IMR-90 (cell line): Measurements from ENCODE around the gene SBSN. TPM values are rescaled to one million over a fixed set of nuclear protein-coding genes. Genes with fewer than 3 reads are reported as not detected.

Experiments
- ATAC-seq: fragments of 200-7000 bp; cut with Tn5 transposase; 2 replicates; pipeline ENCODE4 v1.9.1; 2020; ENCODE audit warnings: low read depth, mild to moderate bottlenecking, moderate library complexity
- BruUV-seq: library from RNA; stranded (reverse); fragments of 400-500 nt; replicated peaks from 2 replicates; lab custom pipeline; 2021; lab: Mats Ljungman, UMichigan
- CTCF ChIA-PET: fragments of 300-600 bp; formaldehyde crosslinking; extraction: SDS; loops from one replicate; lab custom pipeline; 2021; ENCODE audit warnings: antibody characterized with exemption; lab: Yijun Ruan, JAX
- POLR2A ChIA-PET: fragments of 300-600 bp; sonication (Branson Sonifier 250); formaldehyde crosslinking; loops from one replicate; lab custom pipeline; 2022; ENCODE audit warnings: antibody characterized with exemption; ENCODE audit not compliant: unreplicated experiment; lab: Charles Lee
- DNase-seq: peaks from one replicate; pipeline ENCODE4 v3.0.0; 2013
- H2AFZ ChIP-seq: replicated peaks from 2 replicates; pipeline ENCODE3; 2013; ENCODE audit warnings: low read length, mild to moderate bottlenecking; ENCODE audit not compliant: poor library complexity
- H2AK5ac ChIP-seq: 2 replicates; pipeline ENCODE4 v1.6.1; 2013; ENCODE audit warnings: low read depth, low read length, inconsistent platforms
- H2AK9ac ChIP-seq: replicated peaks from 2 replicates; pipeline ENCODE3; 2013; ENCODE audit warnings: mild to moderate bottlenecking, low read depth, low read length, moderate library complexity; ENCODE audit not compliant: poor library complexity
- H2BK120ac ChIP-seq: 2 replicates; pipeline ENCODE4 v1.6.1; 2013; ENCODE audit warnings: low read depth, low read length, inconsistent platforms
- H2BK15ac ChIP-seq: 3 replicates; pipeline ENCODE4 v1.6.1; 2013; ENCODE audit warnings: low read depth, low read length, inconsistent platforms
- H2BK20ac ChIP-seq: 2 replicates; pipeline ENCODE4 v1.6.1; 2013; ENCODE audit warnings: low read depth, mild to moderate bottlenecking, inconsistent platforms, low read length, moderate library complexity
- H2BK5ac ChIP-seq: 2 replicates; pipeline ENCODE4 v1.6.1; 2013; ENCODE audit warnings: mild to moderate bottlenecking, low read depth, low read length, inconsistent platforms; ENCODE audit not compliant: poor library complexity, severe bottlenecking
- H3K14ac ChIP-seq: replicated peaks from 2 replicates; pipeline ENCODE4 v1.6.1; 2013; ENCODE audit warnings: low read depth, low read length, inconsistent platforms
- H3K18ac ChIP-seq: 2 replicates; pipeline ENCODE4 v1.6.1; 2013; ENCODE audit warnings: low read depth, low read length, control low read depth
- H3K23ac ChIP-seq: 2 replicates; pipeline ENCODE4 v1.6.1; 2013; ENCODE audit warnings: low read depth, low read length, inconsistent platforms
- H3K27ac ChIP-seq: 2 replicates; pipeline ENCODE4 v1.5.1; 2013; ENCODE audit warnings: mild to moderate bottlenecking, control low read depth, low read length; ENCODE audit not compliant: insufficient read depth
- H3K27me3 ChIP-seq: 2 replicates; pipeline ENCODE4 v1.6.1; 2013; ENCODE audit warnings: low read length; ENCODE audit not compliant: control insufficient read depth, insufficient read depth
- H3K36me3 ChIP-seq: 2 replicates; pipeline ENCODE4 v1.6.1; 2013; ENCODE audit warnings: low read length, mixed read lengths; ENCODE audit not compliant: control insufficient read depth, insufficient read depth
- H3K4ac ChIP-seq: 2 replicates; pipeline ENCODE4 v1.6.1; 2013; ENCODE audit warnings: low read depth, low read length, inconsistent platforms
- H3K4me1 ChIP-seq: 2 replicates; pipeline ENCODE4 v1.6.1; 2013; ENCODE audit warnings: low read length, mixed read lengths; ENCODE audit not compliant: control insufficient read depth, insufficient read depth
- H3K4me2 ChIP-seq: 2 replicates; pipeline ENCODE4 v1.6.1; 2013; ENCODE audit warnings: low read depth, mild to moderate bottlenecking, control low read depth, low read length, moderate library complexity
- H3K4me3 ChIP-seq: 2 replicates; pipeline ENCODE4 v1.5.1; 2013; ENCODE audit warnings: low read depth, mild to moderate bottlenecking, control low read depth, low read length, moderate library complexity; ENCODE audit not compliant: insufficient read depth
- H3K56ac ChIP-seq: 2 replicates; pipeline ENCODE4 v1.6.1; 2013; ENCODE audit warnings: low read length, inconsistent platforms; ENCODE audit not compliant: insufficient read depth; ENCODE audit errors: extremely low read depth
- H3K79me1 ChIP-seq, 2 experiments: 2 replicates each; pipeline ENCODE4 v1.6.1; 2013; ENCODE audit warnings: low read length in 2 of 2, inconsistent platforms in 1 of 2, low read depth in 1 of 2
- H3K9ac ChIP-seq: 2 replicates; pipeline ENCODE4 v1.6.1; 2013; ENCODE audit warnings: low read depth, low read length, control low read depth
- H3K9me1 ChIP-seq: 2 replicates; pipeline ENCODE4 v1.6.1; 2013; ENCODE audit warnings: low read length, inconsistent platforms; ENCODE audit not compliant: insufficient read depth
- H3K9me3 ChIP-seq: 2 replicates; pipeline ENCODE4 v1.6.1; 2013; ENCODE audit warnings: low read length; ENCODE audit not compliant: control insufficient read depth, insufficient read depth
- H4K20me1 ChIP-seq: 2 replicates; pipeline ENCODE4 v1.6.1; 2013; ENCODE audit warnings: low read length, inconsistent platforms; ENCODE audit not compliant: insufficient read depth
- H4K5ac ChIP-seq: 2 replicates; pipeline ENCODE4 v1.6.1; 2013; ENCODE audit warnings: mild to moderate bottlenecking, low read depth, low read length, control low read depth
- H4K8ac ChIP-seq, 2 experiments: 2 replicates each; pipeline ENCODE4 v1.6.1; 2013; ENCODE audit warnings: low read depth in 2 of 2, low read length in 2 of 2, control low read depth in 1 of 2, inconsistent platforms in 1 of 2
- H4K91ac ChIP-seq: 2 replicates; pipeline ENCODE4 v1.6.1; 2013; ENCODE audit warnings: low read depth, low read length, inconsistent platforms; ENCODE audit not compliant: insufficient read depth
- BHLHE40 ChIP-seq: fragments of 150-350 bp; IDR thresholded peaks from 2 replicates; pipeline ENCODE4 v1.6.1; 2016; ENCODE audit warnings: mild to moderate bottlenecking, low read depth, low read length
- CEBPB ChIP-seq: IDR thresholded peaks from 2 replicates; pipeline ENCODE4 v1.6.1; 2012; ENCODE audit warnings: low read depth, low read length, improper control_type of control experiment
- CHD1 ChIP-seq: IDR thresholded peaks from 2 replicates; pipeline ENCODE4 v1.6.1; 2012; ENCODE audit warnings: low read depth, low read length, improper control_type of control experiment
- CTCF ChIP-seq: conservative IDR thresholded peaks from 2 replicates; pipeline ENCODE4 v1.5.1; 2012; ENCODE audit warnings: mild to moderate bottlenecking, low read depth, low read length, improper control_type of control experiment
- ELK1 ChIP-seq: fragments of 150-350 bp; IDR thresholded peaks from 2 replicates; pipeline ENCODE4 v1.6.1; 2016; ENCODE audit warnings: low read depth, mild to moderate bottlenecking, low read length, moderate library complexity, borderline replicate concordance
- FOS ChIP-seq: fragments of 150-350 bp; IDR thresholded peaks from 2 replicates; pipeline ENCODE4 v1.6.1; 2016; ENCODE audit warnings: low read depth, low read length
- MAFK ChIP-seq: IDR thresholded peaks from 2 replicates; pipeline ENCODE4 v1.6.1; 2012; ENCODE audit warnings: low read depth, low read length, improper control_type of control experiment
- MAZ ChIP-seq: IDR thresholded peaks from 2 replicates; pipeline ENCODE4 v1.6.1; 2012; ENCODE audit warnings: low read depth, mild to moderate bottlenecking, low read length, improper control_type of control experiment, moderate library complexity, borderline replicate concordance
- MXI1 ChIP-seq: IDR thresholded peaks from 2 replicates; pipeline ENCODE4 v1.6.1; 2012; ENCODE audit warnings: low read depth, mild to moderate bottlenecking, low read length, moderate library complexity, borderline replicate concordance
- NFE2L2 ChIP-seq: fragments of 150-350 bp; IDR thresholded peaks from 2 replicates; pipeline ENCODE4 v1.6.1; 2016; ENCODE audit warnings: low read depth, mild to moderate bottlenecking, low read length
- POLR2A ChIP-seq: IDR thresholded peaks from 2 replicates; pipeline ENCODE4 v1.6.1; 2012; ENCODE audit warnings: mild to moderate bottlenecking, low read depth, low read length
- RAD21 ChIP-seq: IDR thresholded peaks from 2 replicates; pipeline ENCODE4 v1.6.1; 2012; ENCODE audit warnings: low read length, improper control_type of control experiment
- RCOR1 ChIP-seq: IDR thresholded peaks from 2 replicates; pipeline ENCODE4 v1.6.1; 2012; ENCODE audit warnings: mild to moderate bottlenecking, low read length, improper control_type of control experiment; ENCODE audit not compliant: insufficient replicate concordance
- RFX5 ChIP-seq: IDR thresholded peaks from 2 replicates; pipeline ENCODE4 v1.8.0; 2012; ENCODE audit warnings: low read depth, mild to moderate bottlenecking, low read length, moderate library complexity
- SMC3 ChIP-seq: fragments of 150-350 bp; IDR thresholded peaks from 2 replicates; pipeline ENCODE4 v1.6.1; 2016; ENCODE audit warnings: low read depth, mild to moderate bottlenecking, antibody characterized with exemption, low read length, moderate library complexity
- USF2 ChIP-seq: fragments of 150-350 bp; IDR thresholded peaks from 2 replicates; pipeline ENCODE4 v1.6.1; 2017; ENCODE audit warnings: mild to moderate bottlenecking, antibody characterized with exemption, low read length, low read depth
- WGBS, 2 experiments: methylation state at CpG; one replicate each; pipeline versions ENCODE4 v1.1.5 to v1.1.7; 2013; ENCODE audit warnings: missing lambda C conversion rate in 2 of 2; ENCODE audit not compliant: insufficient read length in 1 of 2; ENCODE audit errors: extremely low coverage in 2 of 2; 5-methylcytosine and 5-hydroxymethylcytosine counted together
- dilution Hi-C: fragments of 300-500 bp; cut with HindIII; formaldehyde crosslinking; loops from one replicate; pipeline ENCODE4 v1.14.3; 2018; ENCODE audit warnings: low sequenced_read_pairs; ENCODE audit not compliant: unreplicated experiment
- in situ Hi-C: fragments of 300-500 bp; cut with MboI; formaldehyde crosslinking; loops from 3 replicates; pipeline ENCODE4 v1.14.3; 2019; ENCODE audit warnings: low sequenced_read_pairs, inconsistent platforms, mixed read lengths
- intact Hi-C: fragments of 100-400 bp; cut with micrococcal nuclease; formaldehyde crosslinking; loops from 2 replicates; pipeline ENCODE4 v1.10.0; 2022
- polyA plus RNA-seq, 3 experiments: library from polyadenylated mRNA; depleted of rRNA; stranded (reverse); fragments of >200 nt; gene quantifications; 2 replicates each; pipeline ENCODE4 v1.2.3, GENCODE V29; 2012; ENCODE audit warnings: low replicate concordance in 1 of 3
- total RNA-seq: library from RNA; depleted of rRNA; stranded (reverse); fragments of >200 nt; gene quantifications from 2 replicates; pipeline ENCODE4 v1.2.3, GENCODE V29; 2012

SBSN gene
- total and polyA plus RNA-seq, 2 of the 4 experiments (the other 2 are of a cell fraction): 0.72 to 6.4 TPM

DNA sequence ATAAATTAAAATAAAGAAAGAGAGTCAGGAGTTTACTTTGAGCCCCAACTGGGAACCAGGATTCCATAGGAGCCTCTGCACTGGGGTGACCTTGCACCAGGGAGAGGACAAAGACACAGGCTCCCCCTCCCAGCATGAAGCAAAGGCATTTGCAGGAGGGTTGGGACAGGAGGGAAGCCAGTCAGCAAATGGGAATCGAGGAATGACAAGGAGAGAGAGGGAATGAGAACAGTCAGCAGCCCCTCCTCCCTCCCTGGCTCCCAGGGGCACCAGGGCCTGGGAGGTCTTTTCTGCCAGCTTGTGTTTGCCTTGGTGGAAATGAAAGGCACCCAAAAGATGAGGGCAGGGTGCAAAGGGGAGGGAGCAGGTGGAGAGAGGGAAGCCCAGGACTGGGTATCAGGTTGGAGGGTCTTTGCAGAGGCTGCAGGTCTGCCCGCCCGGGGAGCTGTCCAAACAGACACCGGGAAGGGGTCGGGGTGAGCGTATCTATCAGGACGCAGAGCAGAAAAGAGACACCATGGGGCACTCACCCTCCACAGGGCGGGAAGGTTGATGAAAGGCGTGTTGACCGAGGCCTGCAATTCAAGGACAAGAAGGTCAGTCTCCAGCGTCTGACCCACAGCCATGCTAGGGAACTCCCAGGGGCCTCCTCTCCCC lies 3.8 kb downstream of the SBSN start:
- Histone ChIP-seq H2BK5ac (no peak overlapping the region), H3K27ac (no peak overlapping the region), H3K14ac (no peak overlapping the region), H4K8ac (no peak overlapping the region), H4K20me1 (no peaks in the 10 kb centered on the region), H3K36me3 (no peaks in the 10 kb centered on the region), H3K9ac (no peak overlapping the region), H3K4ac (no peak overlapping the region), H3K18ac (no peak overlapping the region), H3K27me3 (peaks cover 7% of the 10 kb centered on the region), H2BK15ac (no peak overlapping the region), H3K23ac (no peak overlapping the region), H3K4me2 (no peak overlapping the region), H3K79me1 (no peaks in the 10 kb centered on the region), H2AK5ac (no peak overlapping the region), H4K5ac (no peak overlapping the region), H2BK20ac (no peak overlapping the region), H4K91ac (no peak overlapping the region), H3K56ac (no peak overlapping the region), H3K9me3 (no peaks in the 10 kb centered on the region), H3K4me3 (no peak overlapping the region), H3K4me1 (peaks cover 4% of the 10 kb centered on the region), H2BK120ac (no peak overlapping the region), H3K9me1 (peaks cover 14% of the 10 kb centered on the region), H2AK9ac (no peak overlapping the region), H2AFZ (no peak overlapping the region)
- in situ Hi-C loops: no loop called here
- BruUV-seq: no TSS peak
- dilution Hi-C loops: no loop called here
- 50% methylated on average over 5 of the region's 11 CpGs; no CpG with 5 or more reads in 1 of the 2 experiments for WGBS, 2 experiments
- no peak for TF ChIP-seq CEBPB
- TF ChIP-seq POLR2A: no peak
- no peak for TF ChIP-seq RAD21
- TF ChIP-seq USF2: no peak
- no peak for TF ChIP-seq RFX5
- no peak for TF ChIP-seq MXI1
- no peak for TF ChIP-seq SMC3
- TF ChIP-seq MAFK: no peak
- TF ChIP-seq ELK1: no peak
- no peak for TF ChIP-seq MAZ
- no peak for TF ChIP-seq FOS
- no peak for TF ChIP-seq CTCF
- TF ChIP-seq RCOR1: no peak
- no peak for TF ChIP-seq NFE2L2
- no peak for TF ChIP-seq CHD1
- no peak for TF ChIP-seq BHLHE40
- ChIA-PET CTCF (no interaction called here), POLR2A (no interaction called here)
- intact Hi-C loops: no loop called here
- DNase-seq (no peak), ATAC-seq (no peak)
